Left lobe of liver (tissue), 2 donors: ENCODE results near the gene LSM4. TPM values are rescaled to one million over a fixed set of nuclear protein-coding genes. Genes with fewer than 3 reads are reported as not detected.
A peak's percentile ranks its signal among the peaks of the same experiment; 100 is the strongest.

Source experiments
- ATAC-seq: fragments of 200-7000 bp; cut with Tn5 transposase; one replicate; pipeline ENCODE4 v1.9.1; 2020; ENCODE audit warnings: mild to moderate bottlenecking, moderate library complexity
- DNase-seq: peaks from one replicate; pipeline ENCODE4 v3.0.0-alpha.2; 2020; ENCODE audit warnings: low spot score
- total RNA-seq: library from RNA; stranded (reverse); gene quantifications from one replicate; pipeline ENCODE4 v1.2.1, GENCODE V29; 2021
- donor health status: DM: no; HTN: no; CAD: no; lungs with moderate emphysema.
- donor health status: DM: no; HTN: yes; CAD: no.

LSM4 gene
- total RNA-seq, 1 donor from 2014 or later, result 53.3 TPM

DNA sequence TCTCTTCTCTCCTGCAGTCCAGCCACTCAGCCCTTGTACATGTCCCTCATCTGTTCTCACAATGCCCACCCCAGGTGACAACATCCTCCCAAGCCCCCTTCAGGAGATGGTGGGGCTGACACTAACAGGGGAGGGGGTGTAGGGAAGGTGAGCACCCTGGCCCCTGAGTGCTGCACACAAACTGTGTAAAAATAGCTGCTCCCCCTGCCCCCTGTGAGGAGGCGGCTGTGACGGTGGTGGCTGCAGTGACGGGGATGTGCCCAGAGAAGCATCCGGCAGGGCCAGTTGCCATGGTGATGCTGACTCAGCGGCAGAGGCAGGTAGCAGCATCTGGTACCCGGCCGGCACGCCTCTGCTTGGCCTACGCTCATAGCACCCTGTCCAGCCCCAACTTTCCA, 28.4 kb downstream of the LSM4 start:
- no peak for DNase-seq
- no peak for ATAC-seq

DNA sequence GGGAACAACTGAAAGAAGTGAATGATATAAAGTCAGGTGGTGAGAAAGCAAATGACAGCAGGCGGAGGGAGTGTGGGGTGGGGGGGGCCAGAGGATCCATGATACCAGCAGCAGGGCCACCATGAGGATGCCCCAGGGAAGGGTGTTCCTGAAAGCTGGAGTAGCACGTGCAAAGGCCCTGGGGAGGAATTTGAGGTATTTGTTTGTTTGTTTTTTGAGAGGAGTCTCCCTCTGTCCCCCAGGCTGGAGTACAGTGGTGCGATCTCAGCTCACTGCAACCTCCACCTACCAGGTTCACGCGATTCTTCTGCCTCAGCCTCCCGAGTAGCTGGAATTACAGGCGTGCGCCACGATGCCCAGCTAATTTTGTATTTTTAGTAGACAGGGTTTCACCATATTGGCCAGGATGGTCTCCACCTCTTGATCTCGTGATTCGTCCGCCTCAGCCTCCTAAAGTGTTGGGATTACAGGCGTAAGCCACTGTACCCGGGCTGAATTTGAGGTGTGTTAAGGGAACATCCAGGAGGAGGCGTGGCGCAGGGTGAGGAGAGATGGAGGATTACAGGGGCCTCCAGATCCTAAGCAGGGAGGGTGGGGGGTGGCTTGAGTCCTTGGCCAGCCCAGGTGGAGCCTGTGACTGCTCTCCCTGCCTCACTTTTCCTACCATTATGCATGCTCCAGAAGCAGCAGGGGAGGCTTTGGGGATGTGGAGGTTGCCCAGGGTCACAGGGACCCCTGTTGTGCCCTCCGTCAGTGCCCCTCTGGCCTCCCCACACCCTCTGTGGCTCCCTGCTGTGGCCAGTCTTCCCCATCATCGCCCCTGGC, 29.0 kb downstream of the LSM4 start:
- ATAC-seq, result no peak
- DNase-seq, result no peak

DNA sequence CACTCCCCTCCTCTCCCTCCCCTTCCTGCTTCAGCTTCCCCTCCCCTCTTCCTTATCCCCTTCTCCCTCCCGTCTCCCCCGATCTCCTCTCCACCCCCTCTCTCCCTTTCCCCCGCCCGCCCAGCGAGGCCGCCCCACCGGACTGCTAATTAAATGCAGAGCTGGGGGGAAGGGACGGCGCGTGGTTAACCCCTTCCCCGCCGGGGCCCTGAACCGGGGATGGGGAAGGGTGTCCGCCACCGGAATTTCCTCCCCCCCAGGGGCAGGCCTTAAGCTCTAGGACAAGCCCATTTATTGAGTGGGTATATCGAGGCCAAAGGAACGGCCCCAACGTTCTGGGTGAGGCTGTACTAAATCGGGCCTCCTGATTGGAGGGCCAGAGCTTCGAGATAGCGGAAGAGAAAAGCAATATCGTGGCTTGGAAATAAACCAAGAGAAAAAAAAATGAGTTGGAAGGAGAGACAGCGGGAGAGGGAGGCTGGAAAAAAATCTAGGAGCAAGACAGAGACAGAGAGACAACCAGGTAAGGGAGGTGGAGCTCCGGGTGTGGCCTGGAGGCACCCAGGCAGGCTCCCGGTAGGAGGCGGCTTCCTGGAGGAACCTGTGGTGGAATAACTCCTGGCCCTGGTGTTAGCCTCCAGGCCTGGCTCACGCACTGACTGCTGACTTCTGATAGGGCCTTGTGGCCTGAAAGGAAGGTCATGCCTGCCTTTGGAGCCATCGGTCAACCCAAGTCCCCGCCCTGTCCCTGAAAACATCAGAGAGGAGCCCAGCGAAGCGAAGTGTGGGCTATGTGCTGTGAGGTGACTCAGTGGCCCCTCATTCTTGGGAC, 29.9 kb downstream of the LSM4 start:
- ATAC-seq (peak; percentile 61), DNase-seq (peak; percentile 79)

DNA sequence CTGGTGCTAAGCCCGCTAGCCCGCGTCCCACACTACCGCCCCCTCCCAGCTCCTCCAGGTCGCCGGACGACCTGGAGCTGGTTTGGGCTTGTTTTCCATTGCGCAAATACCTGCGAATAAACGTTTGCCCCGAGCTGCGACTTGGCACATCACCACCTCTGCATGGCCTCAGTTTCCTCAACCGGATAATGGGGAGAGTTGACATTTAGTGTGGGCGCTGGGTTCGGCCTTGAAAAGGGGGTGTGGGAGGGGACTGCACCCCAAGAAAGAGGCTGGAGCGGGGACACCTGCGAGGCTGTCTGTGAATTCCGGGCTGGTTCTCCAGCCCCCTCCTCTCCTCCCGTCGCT, 30.4 kb downstream of the LSM4 start:
- DNase-seq (no peak), ATAC-seq (peak; percentile 47)

DNA sequence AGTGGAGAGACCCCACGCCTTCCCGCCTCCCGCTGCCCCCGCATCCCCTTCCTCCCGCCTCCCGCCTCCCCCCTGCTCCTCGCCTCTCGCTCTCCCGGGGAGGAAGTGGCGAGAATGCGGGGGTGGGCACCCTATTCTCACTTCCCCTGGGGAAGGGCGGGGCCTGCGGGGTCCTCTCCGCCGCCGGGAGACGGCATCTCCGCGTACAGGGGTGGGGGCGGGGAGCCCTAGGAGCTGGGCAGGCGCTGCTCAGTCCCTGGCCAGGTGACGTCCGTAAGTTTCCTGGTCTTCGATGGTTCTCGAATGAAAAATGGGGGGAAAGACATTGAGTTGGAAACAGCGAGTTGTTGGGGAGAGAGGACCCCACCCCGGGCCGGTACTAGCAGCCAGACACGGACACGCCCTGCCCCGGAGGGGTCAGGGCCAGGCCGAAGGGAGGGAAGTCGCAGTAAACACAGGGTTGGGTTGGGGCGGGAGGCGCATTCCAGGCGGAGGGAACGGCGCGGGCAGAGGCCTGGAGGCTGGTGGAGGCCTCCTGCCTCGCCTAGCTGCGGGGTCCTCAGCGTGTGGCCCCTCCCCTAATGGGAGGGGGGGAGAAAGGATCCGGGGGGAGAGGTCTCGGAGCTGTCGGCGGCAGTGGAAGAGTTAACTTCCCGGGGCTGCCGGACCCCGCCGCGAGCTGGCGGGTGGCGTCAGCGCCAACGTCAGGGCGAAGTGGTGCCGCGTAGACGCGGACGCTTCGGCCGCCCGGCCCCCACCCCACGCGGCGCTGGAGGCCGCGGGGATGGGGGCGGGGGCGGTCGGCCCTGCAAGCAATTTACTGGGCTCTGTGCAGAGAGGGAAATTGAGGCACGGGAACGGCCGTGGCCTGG, 31.1 kb downstream of the LSM4 start:
- ATAC-seq (peak; percentile 73), DNase-seq (peak; percentile 81)

DNA sequence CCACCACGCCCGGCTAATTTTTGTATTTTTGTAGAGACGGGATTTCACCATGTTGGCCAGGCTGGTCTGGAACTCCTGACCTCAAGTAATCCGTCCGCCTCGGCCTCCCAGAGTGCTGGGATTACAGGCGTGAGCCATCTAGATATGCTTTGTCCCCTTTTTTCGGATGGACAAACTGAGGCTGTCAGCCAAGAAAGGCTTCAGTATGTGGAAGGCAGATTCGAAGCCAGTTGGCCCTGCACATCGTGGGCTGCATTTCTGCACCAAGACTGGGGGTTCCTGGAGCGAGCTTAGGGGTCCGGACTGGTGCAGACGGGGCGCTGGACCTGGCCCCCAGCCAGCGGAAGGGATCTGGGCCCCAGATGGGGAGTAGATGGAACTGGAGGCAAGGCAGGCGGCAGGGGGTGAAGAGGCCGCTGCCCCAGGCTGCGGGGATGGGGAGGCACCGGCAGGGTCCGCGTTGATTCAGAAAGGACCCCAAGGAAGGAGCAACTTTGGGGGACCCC, 31.8 kb downstream of the LSM4 start:
- ATAC-seq (no peak), DNase-seq (no peak)

DNA sequence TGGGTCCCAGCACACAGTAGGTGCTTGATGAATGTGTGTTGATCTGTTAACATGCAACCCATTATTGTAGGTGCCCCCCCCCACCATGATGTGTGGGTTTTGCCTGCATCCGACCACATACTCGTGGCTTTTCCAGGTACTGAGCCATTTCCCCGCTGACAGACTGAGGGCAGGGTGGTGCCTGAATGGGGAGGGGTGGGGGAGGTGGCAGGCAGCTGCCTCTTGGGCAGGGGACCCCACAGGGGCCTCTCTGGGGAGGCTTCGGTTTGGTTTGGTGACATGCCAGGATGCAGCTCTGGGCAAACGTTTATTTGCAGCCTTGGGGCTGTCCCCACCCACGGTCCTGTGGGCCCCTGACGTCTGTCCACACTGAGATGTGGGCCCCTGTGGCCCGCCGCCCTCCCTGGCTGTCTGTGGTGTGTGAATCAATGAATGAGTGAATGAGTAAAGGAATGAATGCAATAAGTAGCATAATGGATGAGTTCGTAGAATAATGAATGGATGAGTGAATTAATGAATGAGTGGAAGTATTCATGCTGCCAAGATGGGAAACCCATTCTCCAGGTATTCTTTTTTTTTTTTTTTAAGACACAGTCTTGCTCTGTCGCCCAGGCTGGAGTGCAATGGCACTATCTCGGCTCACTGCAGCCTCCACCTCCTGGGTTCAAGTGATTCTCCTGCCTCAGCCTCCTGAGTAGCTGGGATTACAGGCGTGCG, 32.4 kb downstream of the LSM4 start:
- no peak for DNase-seq
- ATAC-seq, result no peak

DNA sequence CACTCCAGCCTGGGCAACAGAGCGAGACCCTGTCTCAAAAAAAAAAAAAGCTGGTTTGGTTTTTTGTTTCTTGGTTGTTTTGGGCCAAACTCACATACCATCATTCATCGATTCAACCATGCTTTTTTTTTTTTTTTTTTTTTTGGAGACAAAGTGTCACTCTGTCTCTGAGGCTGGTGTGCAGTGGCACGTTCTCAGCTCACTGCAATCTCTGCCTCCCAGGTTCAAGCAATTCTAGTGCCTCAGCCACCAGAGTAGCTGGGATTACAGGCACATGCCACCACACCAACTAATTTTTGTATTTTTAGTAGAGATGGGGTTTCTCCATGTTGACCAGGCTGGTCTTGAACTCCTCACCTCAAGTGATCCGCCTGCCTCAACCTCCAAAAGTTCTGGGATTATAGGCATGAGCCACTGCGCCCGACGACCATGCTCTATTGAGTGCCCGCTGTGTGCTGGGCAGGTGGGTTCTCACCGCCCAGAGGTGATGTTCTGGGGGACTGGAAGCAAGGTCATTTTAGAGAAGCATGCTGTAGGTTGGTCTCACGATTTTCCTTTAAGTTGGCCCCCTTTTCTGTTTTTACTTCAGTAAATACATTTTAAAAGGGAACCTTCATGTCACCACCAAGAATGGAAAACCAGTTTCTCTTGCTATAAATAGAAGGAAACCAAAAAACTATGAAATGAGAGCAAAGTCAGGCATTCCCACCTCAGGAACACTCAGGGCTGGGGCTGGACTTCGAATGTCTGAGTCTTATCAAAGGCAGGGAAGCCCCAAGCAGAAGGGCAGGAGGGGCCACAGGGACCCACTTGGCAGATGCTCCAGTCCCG, 33.2 kb downstream of the LSM4 start:
- ATAC-seq (no peak), DNase-seq (no peak)

DNA sequence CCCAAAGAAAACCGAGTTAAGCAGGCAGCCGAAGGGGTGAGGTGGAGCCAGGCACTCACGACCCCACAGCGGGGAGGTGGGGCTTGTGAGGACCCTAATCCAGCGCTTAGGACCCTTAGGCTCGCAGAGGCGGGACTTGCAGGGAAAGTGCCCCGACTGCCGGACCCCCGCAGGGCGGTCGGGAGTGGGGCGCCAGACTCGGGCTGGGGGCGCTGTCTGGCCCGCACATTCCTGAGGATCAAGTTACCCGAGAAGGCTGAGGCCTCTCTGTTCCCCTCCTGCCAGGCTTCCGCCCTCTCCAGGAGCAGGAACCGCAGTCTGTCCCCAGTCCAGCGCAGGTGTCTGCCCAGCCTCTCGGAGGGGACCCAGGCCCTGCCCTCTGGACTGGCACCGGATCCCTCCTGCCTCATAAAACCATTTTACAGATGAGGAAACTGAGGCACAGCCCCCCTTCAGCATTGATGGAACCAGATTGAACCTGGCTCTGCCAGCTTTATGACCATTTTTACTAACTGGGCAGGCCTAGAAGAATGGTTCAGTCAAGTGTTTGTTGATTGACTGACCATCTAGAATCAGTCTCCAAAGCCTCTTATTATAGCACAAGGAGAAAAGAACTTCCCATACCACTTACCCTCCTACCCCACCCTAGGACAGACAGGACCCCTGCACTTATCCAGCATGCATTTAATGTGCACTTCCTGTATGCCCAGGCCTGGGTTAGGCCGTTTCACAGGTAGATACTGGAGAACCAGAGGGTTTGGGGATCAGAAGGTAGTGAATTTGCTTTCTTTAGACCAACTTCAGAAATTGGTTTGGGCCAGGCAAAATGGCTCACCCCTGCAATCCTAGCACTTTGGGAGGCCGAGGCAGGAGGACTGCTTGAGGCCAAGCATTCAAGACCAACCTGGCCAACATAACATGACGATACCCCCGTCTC, 34.8 kb downstream of the LSM4 start:
- DNase-seq (no peak), ATAC-seq (no peak)

DNA sequence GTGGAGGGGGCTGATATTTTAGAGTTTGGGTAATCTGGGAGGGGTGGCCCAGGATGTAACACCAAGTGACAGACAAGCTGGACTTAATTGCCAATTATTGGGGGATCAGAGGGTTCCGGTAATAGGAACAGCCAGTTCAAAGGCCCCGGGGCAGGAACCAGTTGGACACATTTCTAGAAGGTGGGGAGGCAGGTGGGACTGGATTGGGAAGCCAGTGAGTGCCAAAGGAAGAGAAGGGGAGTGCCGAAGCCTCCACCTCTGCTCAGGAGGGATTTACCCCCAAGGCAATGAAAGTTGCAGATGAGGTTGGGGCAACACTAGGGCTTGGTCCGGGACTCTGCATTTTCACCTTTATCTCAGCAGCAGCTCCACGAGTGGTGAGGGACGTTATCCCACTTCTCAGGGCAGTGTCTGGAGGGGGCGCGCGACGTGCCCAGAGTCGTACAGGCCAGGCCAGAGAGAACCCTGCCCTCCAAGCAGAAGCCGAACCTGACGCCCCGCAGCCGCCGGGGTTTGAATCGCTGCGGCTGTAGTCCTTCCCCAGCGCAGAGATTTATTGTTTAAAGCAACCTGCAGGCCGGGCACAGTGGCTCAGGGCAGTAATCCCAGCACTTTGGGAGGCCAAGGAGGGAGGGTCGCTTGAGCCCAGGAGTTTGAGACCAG, 35.8 kb downstream of the LSM4 start:
- DNase-seq (no peak), ATAC-seq (no peak)

DNA sequence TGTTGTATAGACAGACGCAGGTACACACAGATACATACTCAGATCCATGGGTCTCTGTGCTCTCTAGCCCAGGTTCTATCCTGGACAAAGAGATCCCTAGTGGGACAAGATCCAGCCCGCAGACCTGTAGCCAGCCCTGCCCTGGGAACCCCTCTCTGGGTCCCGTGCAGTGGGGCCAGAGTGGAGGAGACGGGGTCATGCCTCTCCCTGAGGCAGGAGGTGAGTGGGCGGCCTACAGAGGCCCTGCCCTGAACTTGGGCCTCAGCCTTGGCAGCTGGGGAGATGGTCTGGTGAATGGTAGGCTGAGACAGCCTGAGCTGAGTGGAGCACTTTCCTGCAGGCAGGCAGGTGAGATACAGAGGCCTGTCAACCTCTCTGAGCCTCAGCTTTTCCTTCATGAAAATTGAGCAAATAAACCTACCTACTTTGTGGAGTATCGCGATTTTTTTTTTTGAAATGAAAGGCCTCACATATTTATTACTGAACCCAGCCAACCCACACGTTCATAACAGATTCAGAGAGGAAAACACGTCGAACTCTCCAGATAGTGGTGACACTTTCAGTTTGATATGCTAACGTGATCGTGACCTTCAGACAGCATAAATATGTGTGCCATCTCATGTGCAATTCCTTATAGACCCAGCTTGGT, 38.0 kb downstream of the LSM4 start:
- DNase-seq (no peak), ATAC-seq (no peak)

DNA sequence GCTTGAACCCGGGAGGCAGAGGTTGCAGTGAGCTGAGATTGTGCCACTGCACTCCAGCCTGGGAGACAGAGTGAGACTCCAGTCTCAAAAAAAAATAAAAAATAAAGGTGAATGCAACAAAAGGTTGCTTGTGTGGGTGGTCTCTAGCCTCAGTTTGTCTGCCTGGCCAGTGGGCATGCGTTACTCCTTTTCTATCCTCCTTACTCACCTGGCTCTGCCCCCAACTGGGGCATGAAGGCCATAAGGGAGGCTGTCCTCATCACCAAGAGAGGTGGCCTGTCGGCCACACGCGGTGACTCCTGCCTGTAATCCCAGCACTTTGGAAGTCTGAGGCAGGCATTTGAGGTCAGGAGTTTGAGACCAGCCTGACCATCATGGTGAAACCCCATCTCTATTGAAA, 39.5 kb downstream of the LSM4 start:
- ATAC-seq, result no peak
- DNase-seq, result no peak

DNA sequence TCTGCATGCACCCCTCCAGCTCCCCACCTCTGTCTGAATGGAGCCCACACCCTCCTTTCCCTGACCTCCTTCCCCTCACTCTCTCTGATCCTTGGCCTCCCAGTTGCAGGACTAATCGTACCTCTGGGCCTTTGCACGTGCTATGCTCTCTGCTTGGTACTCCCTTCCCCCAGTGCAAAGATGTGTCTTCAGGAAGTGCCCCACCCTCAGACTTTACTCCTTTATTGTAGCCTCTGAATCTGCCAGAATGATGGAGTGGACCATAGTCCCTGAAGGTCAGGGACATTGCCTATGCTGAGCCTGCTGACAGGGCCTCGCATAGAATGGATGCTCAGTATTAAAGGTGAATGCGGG, 40.1 kb downstream of the LSM4 start:
- no peak for DNase-seq
- no peak for ATAC-seq

DNA sequence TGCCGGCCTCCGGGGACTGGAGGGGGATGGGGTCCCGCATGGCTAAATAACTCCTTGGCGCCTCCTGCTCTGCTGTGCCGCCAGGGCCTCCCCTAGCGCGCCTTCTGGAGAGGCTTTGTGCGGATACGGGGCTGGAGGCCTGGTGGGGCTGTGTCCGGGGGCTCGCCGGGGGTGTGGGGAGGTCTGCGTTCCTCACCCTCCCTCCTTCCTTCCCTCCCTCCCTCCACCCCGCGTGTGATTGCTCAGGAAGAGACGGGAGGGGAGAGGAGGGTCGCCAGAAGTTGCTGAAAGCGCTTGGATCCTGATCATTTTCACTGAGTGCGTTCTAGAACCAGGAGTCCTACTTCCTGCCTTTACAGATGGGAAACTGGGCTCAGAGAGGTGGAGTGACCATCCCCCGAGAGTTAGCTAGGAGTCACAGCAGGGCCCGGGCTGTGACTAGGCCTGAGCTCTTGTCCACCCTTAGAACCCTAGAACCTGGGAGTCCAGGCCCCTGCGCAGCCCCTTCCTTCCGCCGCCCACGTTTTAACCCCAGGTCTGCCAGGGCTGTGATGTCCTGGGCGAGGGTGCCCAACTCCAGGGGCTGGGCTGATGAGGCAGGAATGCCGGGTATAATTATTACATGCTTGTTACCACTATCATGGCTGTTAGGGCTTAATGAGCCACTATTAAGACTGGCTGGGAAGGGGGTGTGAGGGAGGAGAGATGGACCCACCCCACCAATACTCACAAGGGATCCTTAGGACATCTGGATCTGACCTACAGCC, 40.7 kb downstream of the LSM4 start:
- ATAC-seq (peak; percentile 4), DNase-seq (peak; percentile 64)

DNA sequence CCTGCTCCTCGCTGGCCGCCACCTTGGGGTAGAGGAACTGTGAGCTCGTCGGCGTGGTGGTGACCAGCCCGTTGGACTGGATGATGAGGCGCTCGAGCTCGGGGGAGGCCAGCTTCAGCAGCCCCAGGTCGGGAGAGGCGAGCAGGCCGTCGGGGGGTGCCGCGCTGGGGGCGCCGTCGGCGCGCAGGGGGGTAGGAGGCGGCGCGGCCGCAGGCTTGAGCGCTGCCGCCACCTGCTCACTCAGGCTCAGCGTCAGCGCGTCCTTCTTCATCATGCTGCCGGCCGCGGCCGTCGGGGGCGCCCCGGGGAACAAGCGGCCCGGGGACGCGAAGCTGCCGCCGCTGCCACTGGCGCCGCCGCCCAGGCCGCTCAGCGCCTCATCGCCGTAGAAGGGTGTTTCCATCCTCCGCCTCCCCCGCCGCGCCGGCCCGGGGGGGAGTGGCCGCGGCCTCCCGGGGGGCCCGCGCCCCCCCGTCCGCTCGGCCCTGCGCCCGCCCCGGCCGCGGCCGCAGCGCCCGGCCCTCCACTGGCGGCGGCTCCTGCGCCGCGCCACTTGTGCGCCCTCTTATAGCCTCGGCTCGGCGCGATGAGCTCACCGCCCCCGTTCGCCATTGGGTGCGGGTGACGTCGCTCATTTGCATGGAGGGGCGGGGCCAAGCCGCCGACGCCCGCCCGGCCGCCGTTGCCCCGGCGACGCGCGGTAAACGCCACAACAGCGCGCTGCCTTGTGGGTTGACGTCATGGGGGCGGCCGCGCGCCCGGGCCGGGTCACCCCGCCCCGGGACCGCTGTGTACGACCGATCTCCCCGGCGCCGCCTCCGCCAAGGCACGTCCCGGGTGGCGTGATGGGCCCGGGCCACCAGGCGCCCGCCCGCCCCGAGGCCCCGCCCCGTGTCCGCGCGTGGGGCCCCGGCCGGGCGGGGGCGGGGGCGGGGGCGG, 41.5 kb downstream of the LSM4 start, which contains the start of gene JUND:
TSS of gene JUND (minus strand) at position 541 of the 939 bp plus-strand sequence. CDS start at position 403, 138 bp downstream.
- DNase-seq (peak; percentile 98), ATAC-seq (peak; percentile 70)
